Fibroblast of villous mesenchyme (primary cell): Measurements from ENCODE around the gene SPAG7. TPM values are rescaled to one million over a fixed set of nuclear protein-coding genes. Genes with fewer than 3 reads are reported as not detected.

ENCODE experiments used
- DNase-seq: peaks from one replicate; pipeline ENCODE4 v3.0.0-alpha.2; 2010; ENCODE audit warnings: low read depth
- H3K4me3 ChIP-seq: 2 replicates; pipeline ENCODE4 v1.5.1; 2011; ENCODE audit warnings: low read depth, mild to moderate bottlenecking, low read length
- total RNA-seq: library from RNA; depleted of rRNA; stranded (reverse); fragments of >200 nt; gene quantifications from 2 replicates; pipeline ENCODE4 v1.2.3, GENCODE V29; 2012
- TF ChIP-seq, protein P1 (sequence below): IDR thresholded peaks from 2 replicates; pipeline ENCODE4 v1.5.1; 2012; ENCODE audit warnings: low read depth, mild to moderate bottlenecking, low read length; ENCODE audit not compliant: insufficient read depth

The SPAG7 gene
- total RNA-seq, 1 donor = 34.5 TPM

- DNase-seq = no peak
- TF ChIP-seq, protein P1, sequence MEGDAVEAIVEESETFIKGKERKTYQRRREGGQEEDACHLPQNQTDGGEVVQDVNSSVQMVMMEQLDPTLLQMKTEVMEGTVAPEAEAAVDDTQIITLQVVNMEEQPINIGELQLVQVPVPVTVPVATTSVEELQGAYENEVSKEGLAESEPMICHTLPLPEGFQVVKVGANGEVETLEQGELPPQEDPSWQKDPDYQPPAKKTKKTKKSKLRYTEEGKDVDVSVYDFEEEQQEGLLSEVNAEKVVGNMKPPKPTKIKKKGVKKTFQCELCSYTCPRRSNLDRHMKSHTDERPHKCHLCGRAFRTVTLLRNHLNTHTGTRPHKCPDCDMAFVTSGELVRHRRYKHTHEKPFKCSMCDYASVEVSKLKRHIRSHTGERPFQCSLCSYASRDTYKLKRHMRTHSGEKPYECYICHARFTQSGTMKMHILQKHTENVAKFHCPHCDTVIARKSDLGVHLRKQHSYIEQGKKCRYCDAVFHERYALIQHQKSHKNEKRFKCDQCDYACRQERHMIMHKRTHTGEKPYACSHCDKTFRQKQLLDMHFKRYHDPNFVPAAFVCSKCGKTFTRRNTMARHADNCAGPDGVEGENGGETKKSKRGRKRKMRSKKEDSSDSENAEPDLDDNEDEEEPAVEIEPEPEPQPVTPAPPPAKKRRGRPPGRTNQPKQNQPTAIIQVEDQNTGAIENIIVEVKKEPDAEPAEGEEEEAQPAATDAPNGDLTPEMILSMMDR = no peak
- no peak overlapping the region for H3K4me3 ChIP-seq
Measured at GRCh38 chr17:4959261-4959965, 8.2 kb downstream of the SPAG7 start.

GRCh38 chr17:4958102-4958501 is 9.5 kb downstream of the SPAG7 start:
- no peak overlapping the region for H3K4me3 ChIP-seq
- no peak for DNase-seq
- TF ChIP-seq, protein P1 = no peak

GRCh38 chr17:4956493-4957061 is 11.0 kb downstream of the SPAG7 start:
- no peak for DNase-seq
- TF ChIP-seq, protein P1 = peak; percentile 22
- H3K4me3 ChIP-seq = no peak overlapping the region

- TF ChIP-seq, protein P1 = no peak
- no peak for DNase-seq
- no peak overlapping the region for H3K4me3 ChIP-seq
Measured at GRCh38 chr17:4955091-4955490, 12.5 kb downstream of the SPAG7 start.

DNA sequence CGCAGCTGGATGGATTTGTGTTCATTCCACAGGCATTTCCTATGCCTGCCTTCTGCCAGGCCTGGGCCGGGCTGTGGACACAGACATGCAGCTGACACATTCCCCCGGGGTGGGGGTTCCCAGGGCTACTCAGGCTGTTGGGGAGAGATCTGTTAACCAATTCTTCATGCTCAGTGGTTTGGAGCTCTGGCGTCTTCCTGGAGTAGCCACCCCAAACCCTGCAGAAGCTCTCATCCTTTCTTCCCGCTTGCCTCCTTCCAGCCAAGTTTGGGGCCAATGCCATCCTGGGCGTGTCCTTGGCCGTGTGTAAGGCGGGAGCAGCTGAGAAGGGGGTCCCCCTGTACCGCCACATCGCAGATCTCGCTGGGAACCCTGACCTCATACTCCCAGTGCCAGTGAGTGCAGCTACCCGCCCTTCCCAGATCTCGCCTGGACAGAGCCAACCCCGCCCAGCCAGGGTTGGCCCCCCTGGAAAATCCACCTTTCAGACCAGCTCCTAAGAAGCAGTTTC is 14.1 kb downstream of the SPAG7 start:
- H3K4me3 ChIP-seq = no peak overlapping the region
- DNase-seq = peak; percentile 75
- TF ChIP-seq, protein P1 = no peak

GRCh38 chr17:4951486-4951885 is 16.1 kb downstream of the SPAG7 start:
- no peak for DNase-seq
- TF ChIP-seq, protein P1 = no peak
- H3K4me3 ChIP-seq = no peak overlapping the region
